ENCODE results near the gene EIF4A3.
A peak's percentile ranks its signal among the peaks of the same experiment; 100 is the strongest.

Gene EIF4A3

DNA sequence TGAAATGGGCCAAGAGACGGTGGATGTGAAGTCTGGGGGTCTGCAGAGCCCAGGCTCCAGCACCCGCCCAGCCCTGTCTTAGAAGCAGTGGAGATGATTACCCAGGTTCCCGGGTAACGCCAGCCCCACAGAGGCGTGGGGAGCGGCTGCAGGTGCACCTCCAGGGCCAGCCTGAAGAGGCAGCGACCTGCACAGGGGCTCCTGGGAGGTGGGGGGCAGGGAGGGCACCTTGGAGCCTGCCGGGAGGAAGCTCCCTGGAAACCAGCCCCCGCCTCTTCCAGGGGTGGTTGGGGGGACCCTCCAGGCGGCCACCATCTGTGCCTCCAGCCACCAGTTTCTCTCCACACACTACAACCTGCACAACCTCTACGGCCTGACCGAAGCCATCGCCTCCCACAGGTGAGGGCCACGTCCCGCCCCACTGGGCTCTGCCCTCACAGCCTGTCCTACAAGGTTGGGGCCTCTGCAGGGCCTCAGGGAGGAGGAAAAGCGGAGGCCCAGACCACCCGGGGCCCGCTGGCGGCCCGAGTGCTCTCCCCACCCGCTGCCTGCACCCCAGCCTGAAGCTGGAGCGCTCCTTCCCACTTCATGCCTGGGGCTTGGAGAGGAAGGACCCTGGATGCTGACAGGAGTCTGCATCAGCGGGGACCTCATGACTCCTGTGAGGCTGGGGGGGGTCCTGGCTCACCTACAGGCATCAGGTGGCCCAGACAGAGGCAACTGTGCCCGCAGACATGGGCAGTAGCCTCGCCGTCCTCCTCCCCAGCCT lies 35.0 kb downstream of the EIF4A3 start:
- no peak for DNase-seq

DNA sequence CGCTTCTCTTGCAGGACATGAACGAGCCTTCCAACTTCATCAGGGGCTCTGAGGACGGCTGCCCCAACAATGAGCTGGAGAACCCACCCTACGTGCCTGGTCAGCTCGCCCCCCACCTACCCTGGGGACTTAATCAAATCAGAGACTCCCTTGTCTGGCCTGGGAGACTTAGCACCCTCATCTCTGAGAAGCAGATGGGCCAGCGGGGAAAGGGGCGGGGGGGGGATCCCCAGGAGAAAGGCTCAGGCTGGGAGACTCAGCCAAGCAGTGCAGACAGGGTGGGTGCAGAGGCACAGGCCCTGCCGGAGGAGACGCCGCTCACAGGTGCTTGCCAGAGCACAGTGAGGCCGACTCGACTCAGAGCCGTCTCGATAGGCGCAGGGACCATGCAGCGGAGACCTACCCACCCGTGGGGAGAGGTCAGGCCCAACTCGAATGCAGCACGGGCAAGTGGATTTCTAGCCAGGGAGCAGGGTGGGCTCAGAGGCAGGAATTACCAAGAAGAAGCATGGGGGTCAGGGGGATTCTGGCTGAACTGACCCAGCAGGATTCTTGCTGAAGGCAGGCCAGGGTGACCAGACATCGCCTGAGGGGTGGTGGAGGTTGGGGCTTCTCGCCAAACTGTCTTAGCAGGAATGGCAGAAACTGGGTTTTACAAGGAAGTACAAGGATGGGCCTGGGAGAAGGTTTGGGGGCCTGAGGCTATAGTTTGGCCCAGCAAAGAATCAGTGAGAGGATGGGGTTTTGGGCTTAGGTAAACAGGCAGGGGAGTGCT lies 35.8 kb downstream of the EIF4A3 start:
- DNase-seq: no peak

DNA sequence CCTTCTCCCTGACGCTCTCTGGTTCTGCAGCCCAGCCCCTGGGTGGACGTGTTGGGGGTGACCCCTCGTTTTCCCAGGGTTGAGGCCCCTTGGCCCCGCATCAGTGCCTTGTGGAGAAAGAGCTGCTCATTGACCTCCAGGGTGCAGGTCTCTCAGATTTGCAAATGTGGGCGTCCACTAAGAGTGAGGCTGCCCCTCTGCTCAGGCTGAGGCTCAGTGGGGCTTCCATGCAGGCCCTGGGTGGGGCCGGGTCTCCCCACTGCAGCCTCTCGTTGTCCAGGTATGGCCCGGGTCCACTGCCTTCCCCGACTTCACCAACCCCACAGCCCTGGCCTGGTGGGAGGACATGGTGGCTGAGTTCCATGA lies 36.5 kb downstream of the EIF4A3 start:
- no peak for DNase-seq

DNA sequence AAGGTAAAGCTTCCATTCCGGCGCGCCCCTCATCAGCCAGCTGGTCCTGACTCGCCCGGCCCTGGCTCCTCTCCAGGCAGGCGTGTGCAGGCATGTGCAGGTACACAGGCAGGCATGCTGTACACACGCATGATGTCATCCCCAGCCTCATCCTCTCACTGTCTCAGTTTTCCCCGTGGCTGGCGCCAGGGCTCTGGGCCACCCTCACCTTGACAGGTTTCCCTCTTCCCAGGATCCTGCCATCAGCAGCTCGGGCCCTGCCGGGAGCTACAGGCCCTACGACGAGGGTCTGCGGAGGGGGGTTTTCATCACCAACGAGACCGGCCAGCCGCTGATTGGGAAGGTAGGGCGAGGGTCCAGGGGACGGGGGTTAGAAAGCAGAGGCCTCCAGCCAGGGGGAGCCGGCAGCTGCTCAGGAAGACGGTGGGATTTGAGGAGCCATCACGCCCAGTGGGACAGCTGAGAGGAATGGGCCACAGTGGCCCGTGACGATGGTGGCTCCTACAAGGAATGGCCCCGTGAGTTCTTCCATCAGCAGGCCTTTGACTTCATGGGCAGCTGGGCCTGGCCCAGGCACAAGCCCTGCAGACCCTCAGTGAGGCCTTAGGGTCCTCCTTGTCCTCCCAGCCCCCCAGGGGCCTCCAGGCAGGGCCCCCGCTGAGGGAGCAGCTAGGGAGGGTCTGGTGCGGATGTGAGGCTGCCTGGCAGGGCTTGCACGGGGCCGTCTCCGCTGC lies 37.0 kb downstream of the EIF4A3 start:
- peak; percentile 57 for DNase-seq

DNA sequence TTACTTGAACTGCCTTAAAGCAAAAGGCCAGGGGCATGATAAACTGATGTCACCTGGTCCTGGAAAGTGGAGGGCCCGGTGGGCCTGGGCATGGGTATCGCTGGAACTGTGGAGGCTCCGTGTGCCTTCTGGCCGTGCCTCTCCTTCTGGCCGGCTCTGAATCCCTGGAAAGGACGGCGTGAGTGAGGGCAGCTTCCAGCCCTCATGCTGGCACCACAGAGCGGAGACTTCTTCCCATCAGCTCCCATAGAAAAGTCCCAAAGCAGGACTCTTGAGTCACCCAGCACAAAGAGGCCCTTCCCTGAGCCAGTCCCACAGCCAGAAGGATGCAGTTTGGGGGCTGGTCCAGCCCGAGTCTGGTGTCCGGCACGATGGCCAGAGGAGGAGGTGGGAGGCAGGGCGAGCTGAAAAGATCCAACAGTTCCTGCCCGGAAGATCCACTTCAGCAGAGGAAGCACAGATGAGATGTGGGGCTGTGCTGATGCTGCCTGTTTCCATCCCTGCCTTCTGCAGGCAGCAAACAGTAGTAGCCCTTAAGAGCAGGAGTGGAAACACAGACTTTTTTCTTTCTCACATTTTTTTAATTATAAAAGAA lies 37.8 kb downstream of the EIF4A3 start:
- no peak for DNase-seq

DNA sequence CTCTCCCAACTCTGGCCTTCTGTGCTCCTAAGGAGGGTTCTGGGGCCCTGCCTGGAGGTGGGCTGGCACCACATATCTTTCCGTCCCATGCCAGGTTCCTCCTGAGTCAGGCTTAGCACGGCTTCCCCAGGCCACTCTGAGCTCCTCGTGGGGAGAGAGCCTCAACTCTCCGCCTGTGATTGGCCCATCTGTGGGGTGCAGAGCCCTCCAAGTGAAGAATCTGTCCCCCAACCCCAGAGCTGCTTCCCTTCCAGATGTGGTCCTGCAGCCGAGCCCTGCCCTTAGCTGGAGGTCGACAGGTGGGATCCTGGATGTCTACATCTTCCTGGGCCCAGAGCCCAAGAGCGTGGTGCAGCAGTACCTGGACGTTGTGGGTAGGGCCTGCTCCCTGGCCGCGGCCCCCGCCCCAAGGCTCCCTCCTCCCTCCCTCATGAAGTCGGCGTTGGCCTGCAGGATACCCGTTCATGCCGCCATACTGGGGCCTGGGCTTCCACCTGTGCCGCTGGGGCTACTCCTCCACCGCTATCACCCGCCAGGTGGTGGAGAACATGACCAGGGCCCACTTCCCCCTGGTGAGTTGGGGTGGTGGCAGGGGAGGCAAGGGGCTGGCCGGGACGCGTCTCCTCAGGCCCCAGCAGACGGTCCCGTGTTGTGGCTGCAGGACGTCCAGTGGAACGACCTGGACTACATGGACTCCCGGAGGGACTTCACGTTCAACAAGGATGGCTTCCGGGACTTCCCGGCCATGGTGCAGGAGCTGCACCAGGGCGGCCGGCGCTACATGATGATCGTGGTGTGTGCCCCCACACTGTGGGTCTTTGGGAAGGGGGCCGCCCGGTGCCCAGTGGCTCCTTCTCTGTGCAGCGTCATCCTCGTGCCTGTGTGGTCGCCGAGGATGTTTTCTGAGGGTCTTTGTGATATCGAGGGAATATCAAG lies 38.6 kb downstream of the EIF4A3 start:
- no peak for DNase-seq

DNA sequence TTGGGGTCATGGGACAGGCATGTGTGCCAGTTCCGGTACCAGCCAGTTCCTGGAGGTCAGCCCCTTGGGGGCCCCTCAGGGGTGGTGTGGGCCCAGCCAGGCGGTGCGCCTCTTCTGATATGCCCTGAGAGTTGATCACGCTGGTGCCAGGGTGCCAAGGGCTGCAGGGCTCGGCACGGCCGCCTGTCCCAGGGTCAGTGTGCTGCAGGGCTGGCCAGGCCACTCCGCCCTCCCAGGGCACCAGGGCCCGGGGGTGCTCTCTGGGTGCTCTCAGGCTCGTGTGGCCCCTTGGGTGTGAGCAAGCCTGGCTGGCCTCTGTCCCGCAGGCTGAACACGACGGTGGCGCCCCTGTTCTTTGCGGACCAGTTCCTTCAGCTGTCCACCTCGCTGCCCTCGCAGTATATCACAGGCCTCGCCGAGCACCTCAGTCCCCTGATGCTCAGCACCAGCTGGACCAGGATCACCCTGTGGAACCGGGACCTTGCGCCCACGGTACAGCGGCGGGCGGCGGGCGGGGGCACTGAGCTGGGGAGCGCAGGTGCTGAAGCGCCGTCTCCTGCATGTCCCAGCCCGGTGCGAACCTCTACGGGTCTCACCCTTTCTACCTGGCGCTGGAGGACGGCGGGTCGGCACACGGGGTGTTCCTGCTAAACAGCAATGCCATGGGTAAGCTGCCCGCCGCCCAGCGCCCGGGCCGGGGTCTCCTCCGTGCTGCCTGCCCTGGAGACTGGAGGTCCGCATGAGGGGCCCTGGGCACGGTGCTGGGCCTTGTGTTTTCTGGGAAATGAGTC lies 39.5 kb downstream of the EIF4A3 start:
- no peak for DNase-seq

DNA sequence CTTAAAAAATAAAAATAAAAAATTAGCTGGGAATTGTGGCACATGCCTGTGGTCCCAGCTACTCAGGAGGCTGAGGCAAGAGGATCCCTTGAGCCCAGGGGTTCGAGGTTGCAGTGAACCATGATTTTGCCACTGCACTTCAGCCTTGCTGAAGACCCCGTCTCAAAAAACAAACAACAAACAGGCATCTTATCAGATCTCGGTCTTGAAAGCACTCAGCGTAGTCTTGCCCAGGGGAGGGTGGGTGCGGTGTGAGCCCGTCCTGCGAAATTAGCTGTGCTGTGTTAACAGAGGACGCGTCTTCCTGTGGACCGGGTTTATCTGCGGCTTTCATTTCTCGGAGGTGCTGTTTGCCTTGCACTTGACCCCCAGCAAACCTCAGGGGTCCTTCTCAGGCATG lies 40.2 kb downstream of the EIF4A3 start:
- no peak for DNase-seq

DNA sequence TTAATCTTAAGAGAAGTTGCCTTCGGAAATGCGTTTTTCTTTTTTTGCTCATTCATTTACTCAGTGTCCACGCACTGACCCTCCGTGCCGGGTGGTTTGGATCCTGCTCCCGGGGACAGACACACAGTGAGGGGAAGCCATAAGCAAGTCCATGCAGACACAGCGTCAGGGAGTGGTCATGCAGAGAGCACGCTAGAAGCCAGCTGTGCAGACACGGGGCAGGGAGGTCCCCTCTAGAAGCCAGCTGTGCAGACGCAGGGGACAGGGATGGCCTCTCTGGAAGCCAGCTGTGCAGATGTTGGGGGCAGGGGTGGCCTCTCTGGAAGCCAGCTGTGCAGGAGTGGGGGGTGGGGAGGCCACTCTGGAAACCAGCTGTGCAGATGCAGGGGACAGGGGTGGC lies 40.8 kb downstream of the EIF4A3 start:
- DNase-seq: no peak

DNA sequence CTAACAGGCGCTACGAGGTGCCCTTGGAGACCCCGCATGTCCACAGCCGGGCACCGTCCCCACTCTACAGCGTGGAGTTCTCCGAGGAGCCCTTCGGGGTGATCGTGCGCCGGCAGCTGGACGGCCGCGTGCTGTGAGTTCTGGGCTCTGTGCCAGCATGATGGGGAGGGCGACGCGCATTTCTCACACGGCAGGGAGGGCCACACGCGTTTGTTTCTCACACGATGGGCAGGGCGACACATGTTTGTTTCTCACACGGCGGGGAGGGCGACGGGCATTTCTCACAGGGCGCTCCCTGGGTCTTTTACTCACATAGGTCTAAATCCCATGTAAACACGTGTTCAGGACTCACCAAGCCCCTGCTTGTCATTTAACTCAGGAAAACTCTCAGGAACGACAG lies 41.2 kb downstream of the EIF4A3 start:
- DNase-seq: peak; percentile 18

DNA sequence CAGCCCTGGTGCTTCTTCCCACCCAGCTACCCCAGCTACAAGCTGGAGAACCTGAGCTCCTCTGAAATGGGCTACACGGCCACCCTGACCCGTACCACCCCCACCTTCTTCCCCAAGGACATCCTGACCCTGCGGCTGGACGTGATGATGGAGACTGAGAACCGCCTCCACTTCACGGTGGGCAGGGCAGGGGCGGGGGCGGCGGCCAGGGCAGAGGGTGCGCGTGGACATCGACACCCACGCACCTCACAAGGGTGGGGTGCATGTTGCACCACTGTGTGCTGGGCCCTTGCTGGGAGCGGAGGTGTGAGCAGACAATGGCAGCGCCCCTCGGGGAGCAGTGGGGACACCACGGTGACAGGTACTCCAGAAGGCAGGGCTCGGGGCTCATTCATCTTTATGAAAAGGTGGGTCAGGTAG lies 42.0 kb downstream of the EIF4A3 start:
- no peak for DNase-seq

DNA sequence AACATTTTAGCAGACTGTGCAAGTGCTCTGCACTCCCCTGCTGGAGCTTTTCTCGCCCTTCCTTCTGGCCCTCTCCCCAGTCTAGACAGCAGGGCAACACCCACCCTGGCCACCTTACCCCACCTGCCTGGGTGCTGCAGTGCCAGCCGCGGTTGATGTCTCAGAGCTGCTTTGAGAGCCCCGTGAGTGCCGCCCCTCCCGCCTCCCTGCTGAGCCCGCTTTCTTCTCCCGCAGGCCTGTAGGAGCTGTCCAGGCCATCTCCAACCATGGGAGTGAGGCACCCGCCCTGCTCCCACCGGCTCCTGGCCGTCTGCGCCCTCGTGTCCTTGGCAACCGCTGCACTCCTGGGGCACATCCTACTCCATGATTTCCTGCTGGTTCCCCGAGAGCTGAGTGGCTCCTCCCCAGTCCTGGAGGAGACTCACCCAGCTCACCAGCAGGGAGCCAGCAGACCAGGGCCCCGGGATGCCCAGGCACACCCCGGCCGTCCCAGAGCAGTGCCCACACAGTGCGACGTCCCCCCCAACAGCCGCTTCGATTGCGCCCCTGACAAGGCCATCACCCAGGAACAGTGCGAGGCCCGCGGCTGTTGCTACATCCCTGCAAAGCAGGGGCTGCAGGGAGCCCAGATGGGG lies 42.5 kb downstream of the EIF4A3 start:
- peak; percentile 62 for DNase-seq

DNA sequence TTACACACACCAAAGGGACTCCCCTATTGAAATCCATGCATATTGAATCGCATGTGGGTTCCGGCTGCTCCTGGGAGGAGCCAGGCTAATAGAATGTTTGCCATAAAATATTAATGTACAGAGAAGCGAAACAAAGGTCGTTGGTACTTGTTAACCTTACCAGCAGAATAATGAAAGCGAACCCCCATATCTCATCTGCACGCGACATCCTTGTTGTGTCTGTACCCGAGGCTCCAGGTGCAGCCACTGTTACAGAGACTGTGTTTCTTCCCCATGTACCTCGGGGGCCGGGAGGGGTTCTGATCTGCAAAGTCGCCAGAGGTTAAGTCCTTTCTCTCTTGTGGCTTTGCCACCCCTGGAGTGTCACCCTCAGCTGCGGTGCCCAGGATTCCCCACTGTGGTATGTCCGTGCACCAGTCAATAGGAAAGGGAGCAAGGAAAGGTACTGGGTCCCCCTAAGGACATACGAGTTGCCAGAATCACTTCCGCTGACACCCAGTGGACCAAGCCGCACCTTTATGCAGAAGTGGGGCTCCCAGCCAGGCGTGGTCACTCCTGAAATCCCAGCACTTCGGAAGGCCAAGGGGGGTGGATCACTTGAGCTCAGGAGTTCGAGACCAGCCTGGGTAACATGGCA lies 43.4 kb downstream of the EIF4A3 start:
- no peak for DNase-seq

DNA sequence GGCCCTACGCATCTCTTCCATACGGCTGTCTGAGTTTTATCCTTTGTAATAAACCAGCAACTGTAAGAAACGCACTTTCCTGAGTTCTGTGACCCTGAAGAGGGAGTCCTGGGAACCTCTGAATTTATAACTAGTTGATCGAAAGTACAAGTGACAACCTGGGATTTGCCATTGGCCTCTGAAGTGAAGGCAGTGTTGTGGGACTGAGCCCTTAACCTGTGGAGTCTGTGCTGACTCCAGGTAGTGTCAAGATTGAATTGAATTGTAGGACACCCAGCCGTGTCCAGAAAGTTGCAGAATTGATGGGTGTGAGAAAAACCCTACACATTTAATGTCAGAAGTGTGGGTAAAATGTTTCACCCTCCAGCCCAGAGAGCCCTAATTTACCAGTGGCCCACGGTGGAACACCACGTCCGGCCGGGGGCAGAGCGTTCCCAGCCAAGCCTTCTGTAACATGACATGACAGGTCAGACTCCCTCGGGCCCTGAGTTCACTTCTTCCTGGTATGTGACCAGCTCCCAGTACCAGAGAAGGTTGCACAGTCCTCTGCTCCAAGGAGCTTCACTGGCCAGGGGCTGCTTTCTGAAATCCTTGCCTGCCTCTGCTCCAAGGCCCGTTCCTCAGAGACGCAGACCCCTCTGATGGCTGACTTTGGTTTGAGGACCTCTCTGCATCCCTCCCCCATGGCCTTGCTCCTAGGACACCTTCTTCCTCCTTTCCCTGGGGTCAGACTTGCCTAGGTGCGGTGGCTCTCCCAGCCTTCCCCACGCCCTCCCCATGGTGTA lies 44.1 kb downstream of the EIF4A3 start:
- DNase-seq: no peak

DNA sequence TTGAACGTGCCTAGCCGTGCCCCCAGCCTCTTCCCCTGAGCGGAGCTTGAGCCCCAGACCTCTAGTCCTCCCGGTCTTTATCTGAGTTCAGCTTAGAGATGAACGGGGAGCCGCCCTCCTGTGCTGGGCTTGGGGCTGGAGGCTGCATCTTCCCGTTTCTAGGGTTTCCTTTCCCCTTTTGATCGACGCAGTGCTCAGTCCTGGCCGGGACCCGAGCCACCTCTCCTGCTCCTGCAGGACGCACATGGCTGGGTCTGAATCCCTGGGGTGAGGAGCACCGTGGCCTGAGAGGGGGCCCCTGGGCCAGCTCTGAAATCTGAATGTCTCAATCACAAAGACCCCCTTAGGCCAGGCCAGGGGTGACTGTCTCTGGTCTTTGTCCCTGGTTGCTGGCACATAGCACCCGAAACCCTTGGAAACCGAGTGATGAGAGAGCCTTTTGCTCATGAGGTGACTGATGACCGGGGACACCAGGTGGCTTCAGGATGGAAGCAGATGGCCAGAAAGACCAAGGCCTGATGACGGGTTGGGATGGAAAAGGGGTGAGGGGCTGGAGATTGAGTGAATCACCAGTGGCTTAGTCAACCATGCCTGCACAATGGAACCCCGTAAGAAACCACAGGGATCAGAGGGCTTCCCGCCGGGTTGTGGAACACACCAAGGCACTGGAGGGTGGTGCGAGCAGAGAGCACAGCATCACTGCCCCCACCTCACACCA lies 44.8 kb downstream of the EIF4A3 start:
- DNase-seq: no peak

DNA sequence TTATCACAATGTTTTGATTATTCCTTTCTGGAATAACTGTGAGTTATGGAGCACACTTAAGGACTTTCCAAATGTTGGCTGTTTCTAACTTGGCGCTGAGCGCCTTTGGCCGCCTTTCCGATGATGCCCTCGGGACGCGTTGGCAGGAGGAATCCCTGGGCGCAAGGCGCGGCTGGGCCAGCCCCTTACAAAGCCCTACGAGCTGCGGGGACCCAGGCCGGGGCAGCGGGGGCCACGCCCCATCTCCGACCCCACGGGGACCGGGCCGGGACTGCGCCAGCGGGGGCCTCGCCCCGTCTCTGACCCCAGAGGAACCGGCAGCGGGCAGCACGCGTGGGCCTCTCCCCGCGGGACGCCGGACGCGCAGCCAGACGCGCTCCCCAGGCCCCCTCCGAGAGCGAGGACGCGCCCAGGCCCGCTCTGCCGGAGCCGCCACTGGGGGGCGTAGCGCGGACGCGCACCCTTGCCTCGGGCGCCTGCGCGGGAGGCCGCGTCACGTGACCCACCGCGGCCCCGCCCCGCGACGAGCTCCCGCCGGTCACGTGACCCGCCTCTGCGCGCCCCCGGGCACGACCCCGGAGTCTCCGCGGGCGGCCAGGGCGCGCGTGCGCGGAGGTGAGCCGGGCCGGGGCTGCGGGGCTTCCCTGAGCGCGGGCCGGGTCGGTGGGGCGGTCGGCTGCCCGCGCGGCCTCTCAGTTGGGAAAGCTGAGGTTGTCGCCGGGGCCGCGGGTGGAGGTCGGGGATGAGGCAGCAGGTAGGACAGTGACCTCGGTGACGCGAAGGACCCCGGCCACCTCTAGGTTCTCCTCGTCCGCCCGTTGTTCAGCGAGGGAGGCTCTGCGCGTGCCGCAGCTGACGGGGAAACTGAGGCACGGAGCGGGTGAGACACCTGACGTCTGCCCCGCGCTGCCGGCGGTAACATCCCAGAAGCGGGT lies 45.6 kb downstream of the EIF4A3 start, which contains the start of gene GAA:
Gene GAA, plus strand, starts transcription at position 571 of the 935 bp plus-strand sequence. CDS start 3,006 bp downstream, outside the sequence.
- peak; percentile 21 for DNase-seq

DNA sequence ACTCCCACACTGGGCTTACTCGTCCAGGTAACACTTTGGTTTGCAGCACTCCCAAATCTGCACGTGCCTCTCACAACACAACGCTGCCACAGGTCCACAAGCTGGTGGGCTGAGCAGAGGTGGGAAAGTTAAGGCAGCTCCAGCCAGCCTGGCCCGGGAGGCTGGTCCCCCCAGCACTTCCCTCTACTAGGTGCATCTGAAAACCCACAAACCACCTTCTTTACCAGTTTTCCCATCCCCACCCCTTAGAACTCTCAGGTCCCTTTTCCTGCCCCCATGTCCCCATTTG lies 46.9 kb downstream of the EIF4A3 start:
- DNase-seq: no peak

Measured in DMS79 (cell line).